Activated T-cell treated with anti-CD3 and anti-CD28 coated beads, Interleukin-2, amount 50 U/mL, for 24 hours (primary cell): ENCODE results near the gene RELN.

Experiments
- DNase-seq: peaks from one replicate; pipeline ENCODE4 v3.0.0-alpha.2; 2020
- H3K27ac Mint-ChIP-seq: 2 replicates; pipeline ENCODE4 v1.8.0; 2020; ENCODE audit warnings: mild to moderate bottlenecking, mixed read lengths
- H3K27me3 Mint-ChIP-seq: 2 replicates; pipeline ENCODE4 v1.8.0; 2020; ENCODE audit warnings: mixed read lengths
- H3K36me3 Mint-ChIP-seq: 2 replicates; pipeline ENCODE4 v1.8.0; 2020; ENCODE audit warnings: low read depth, mixed read lengths
- H3K4me1 Mint-ChIP-seq: 2 replicates; pipeline ENCODE4 v1.8.0; 2020; ENCODE audit warnings: low read depth, mixed read lengths
- H3K4me3 Mint-ChIP-seq: 2 replicates; pipeline ENCODE4 v1.8.0; 2020; ENCODE audit warnings: mild to moderate bottlenecking, moderate library complexity, mixed read lengths
- H3K9me3 Mint-ChIP-seq: 2 replicates; pipeline ENCODE4 v1.8.0; 2020; ENCODE audit warnings: mixed read lengths

The RELN gene

DNA sequence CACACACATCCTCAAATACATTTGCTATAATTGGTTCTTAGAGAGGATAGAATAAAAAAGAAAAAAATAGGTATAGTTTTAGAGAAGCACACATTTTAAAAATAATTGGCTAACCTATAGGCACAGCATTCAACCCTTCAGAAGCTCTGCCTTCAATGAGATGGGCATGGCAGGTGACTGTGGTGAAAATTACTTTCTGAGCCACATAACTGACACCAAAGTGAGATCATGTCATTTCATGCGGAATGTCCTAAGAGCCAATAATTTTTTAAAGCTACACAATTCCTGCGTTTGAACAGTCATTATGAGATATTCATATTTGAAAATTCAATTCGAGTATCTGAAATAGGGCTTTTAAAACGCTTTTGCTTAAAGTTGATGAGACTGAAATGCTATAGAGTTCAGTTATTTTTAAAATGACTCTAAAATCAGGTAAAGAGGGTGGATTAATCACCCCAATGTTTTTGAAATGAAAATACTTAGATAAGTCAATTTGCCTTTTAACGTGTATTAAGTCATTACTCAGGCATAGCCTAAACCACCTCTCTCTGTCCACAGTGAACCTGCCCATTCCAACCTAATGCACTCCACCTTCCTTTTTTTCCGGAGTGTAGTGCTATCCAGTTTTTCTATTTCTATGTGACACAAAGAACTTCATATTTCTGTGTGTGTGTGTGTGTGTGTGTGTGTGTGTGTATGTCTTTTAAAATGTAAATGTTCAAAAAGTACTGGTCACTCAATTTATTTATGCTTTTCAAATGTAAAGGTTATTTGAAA lies 6.1 kb downstream of the RELN start:
- DNase-seq = no peak
- no peaks in the 10 kb centered on the region for H3K9me3 Mint-ChIP-seq
- no peaks in the 10 kb centered on the region for H3K36me3 Mint-ChIP-seq
- H3K27ac Mint-ChIP-seq = no peak overlapping the region
- H3K4me3 Mint-ChIP-seq = no peak overlapping the region
- H3K4me1 Mint-ChIP-seq = no peaks in the 10 kb centered on the region
- H3K27me3 Mint-ChIP-seq = peaks cover 28% of the 10 kb centered on the region

GRCh38 chr7:103981003-103981423 lies 8.4 kb downstream of the RELN start:
- no peak overlapping the region for H3K4me3 Mint-ChIP-seq
- H3K27ac Mint-ChIP-seq = no peak overlapping the region
- H3K36me3 Mint-ChIP-seq = no peaks in the 10 kb centered on the region
- no peaks in the 10 kb centered on the region for H3K4me1 Mint-ChIP-seq
- no peaks in the 10 kb centered on the region for H3K9me3 Mint-ChIP-seq
- peaks cover 11% of the 10 kb centered on the region for H3K27me3 Mint-ChIP-seq
- no peak for DNase-seq

- Mint-ChIP-seq H3K27me3 (peaks cover 2% of the 10 kb centered on the region), H3K36me3 (no peaks in the 10 kb centered on the region), H3K27ac (no peak overlapping the region), H3K4me1 (no peaks in the 10 kb centered on the region), H3K4me3 (no peak overlapping the region), H3K9me3 (no peaks in the 10 kb centered on the region)
- no peak for DNase-seq
Observed at GRCh38 chr7:103972779-103973434, 16.6 kb downstream of the RELN start.

DNA sequence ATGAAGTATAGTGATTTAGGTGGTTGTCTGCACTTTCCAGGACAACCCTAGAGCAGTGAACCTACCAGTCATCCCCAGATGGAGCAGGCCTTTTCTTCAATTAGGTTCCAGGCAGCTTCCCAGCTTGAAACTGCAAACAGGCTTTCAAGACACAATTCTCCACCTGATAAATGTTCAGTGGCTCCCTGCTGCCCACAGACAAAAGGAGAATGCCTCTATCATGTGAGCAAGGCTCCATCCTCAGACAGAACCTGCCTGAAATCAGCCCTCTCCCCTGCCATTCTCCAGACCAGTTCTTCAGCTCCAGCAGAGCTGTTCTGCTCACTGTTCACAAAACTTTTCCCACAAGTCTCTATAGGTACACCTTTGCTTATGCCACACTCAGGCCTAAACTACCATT lies 22.1 kb downstream of the RELN start:
- no peaks in the 10 kb centered on the region for H3K9me3 Mint-ChIP-seq
- no peaks in the 10 kb centered on the region for H3K36me3 Mint-ChIP-seq
- peaks cover 4% of the 10 kb centered on the region for H3K27me3 Mint-ChIP-seq
- no peak for DNase-seq
- no peak overlapping the region for H3K27ac Mint-ChIP-seq
- no peaks in the 10 kb centered on the region for H3K4me1 Mint-ChIP-seq
- no peak overlapping the region for H3K4me3 Mint-ChIP-seq

GRCh38 chr7:103966593-103967277 lies 22.7 kb downstream of the RELN start:
- no peak overlapping the region for H3K4me3 Mint-ChIP-seq
- H3K9me3 Mint-ChIP-seq = no peaks in the 10 kb centered on the region
- H3K27ac Mint-ChIP-seq = no peak overlapping the region

GRCh38 chr7:103964269-103964668 lies 25.2 kb downstream of the RELN start:
- no peak for DNase-seq
- Mint-ChIP-seq H3K27me3 (peaks cover 11% of the 10 kb centered on the region), H3K4me1 (no peaks in the 10 kb centered on the region), H3K4me3 (no peak overlapping the region), H3K36me3 (no peaks in the 10 kb centered on the region), H3K9me3 (no peaks in the 10 kb centered on the region), H3K27ac (no peak overlapping the region)

More at GRCh38 chr7:103966593-103967277, 22.7 kb downstream of the RELN start:
- DNase-seq = no peak
- H3K27me3 Mint-ChIP-seq = peaks cover 8% of the 10 kb centered on the region
- H3K36me3 Mint-ChIP-seq = no peaks in the 10 kb centered on the region
- H3K4me1 Mint-ChIP-seq = no peaks in the 10 kb centered on the region

GRCh38 chr7:103962070-103962469 lies 27.4 kb downstream of the RELN start:
- DNase-seq = no peak
- Mint-ChIP-seq H3K4me1 (peaks cover 4% of the 10 kb centered on the region), H3K36me3 (no peaks in the 10 kb centered on the region), H3K27ac (no peak overlapping the region), H3K9me3 (no peaks in the 10 kb centered on the region), H3K4me3 (no peak overlapping the region), H3K27me3 (peaks cover 14% of the 10 kb centered on the region)

- Mint-ChIP-seq H3K27me3 (peaks cover 26% of the 10 kb centered on the region), H3K4me1 (peaks cover 4% of the 10 kb centered on the region), H3K36me3 (no peaks in the 10 kb centered on the region), H3K27ac (no peak overlapping the region), H3K9me3 (no peaks in the 10 kb centered on the region), H3K4me3 (no peak overlapping the region)
- no peak for DNase-seq
Observed at GRCh38 chr7:103958284-103958818, 31.1 kb downstream of the RELN start.

GRCh38 chr7:103955985-103956384 lies 33.5 kb downstream of the RELN start:
- peaks cover 22% of the 10 kb centered on the region for H3K27me3 Mint-ChIP-seq
- H3K4me3 Mint-ChIP-seq = no peak overlapping the region
- H3K27ac Mint-ChIP-seq = no peak overlapping the region
- H3K9me3 Mint-ChIP-seq = no peaks in the 10 kb centered on the region
- H3K4me1 Mint-ChIP-seq = peaks cover 4% of the 10 kb centered on the region
- no peak for DNase-seq
- no peaks in the 10 kb centered on the region for H3K36me3 Mint-ChIP-seq

DNA sequence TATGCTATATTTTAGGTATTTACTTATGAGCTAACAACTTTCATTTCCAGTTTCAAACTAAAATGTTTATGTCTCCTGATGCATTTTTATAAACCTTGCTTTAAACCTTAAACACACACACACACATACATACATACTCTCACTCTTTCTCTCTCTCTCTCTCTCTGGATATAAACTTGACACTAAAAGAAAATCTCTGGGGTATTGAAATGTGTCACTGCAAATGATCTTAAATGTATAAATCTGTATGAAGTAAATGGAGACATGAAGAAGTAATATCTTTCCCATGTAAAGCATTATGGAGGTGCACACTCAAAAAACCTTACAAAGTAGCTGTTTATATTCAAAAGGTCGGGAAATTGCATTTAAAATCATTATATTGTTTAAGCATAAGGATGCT lies 37.0 kb downstream of the RELN start:
- H3K27me3 Mint-ChIP-seq = peaks cover 16% of the 10 kb centered on the region
- no peak for DNase-seq
- no peaks in the 10 kb centered on the region for H3K4me1 Mint-ChIP-seq
- H3K9me3 Mint-ChIP-seq = no peaks in the 10 kb centered on the region
- H3K27ac Mint-ChIP-seq = no peak overlapping the region
- no peak overlapping the region for H3K4me3 Mint-ChIP-seq
- no peaks in the 10 kb centered on the region for H3K36me3 Mint-ChIP-seq

- H3K36me3 Mint-ChIP-seq = no peaks in the 10 kb centered on the region
- no peaks in the 10 kb centered on the region for H3K4me1 Mint-ChIP-seq
- DNase-seq = no peak
- no peaks in the 10 kb centered on the region for H3K9me3 Mint-ChIP-seq
- H3K4me3 Mint-ChIP-seq = no peak overlapping the region
- peaks cover 13% of the 10 kb centered on the region for H3K27me3 Mint-ChIP-seq
- H3K27ac Mint-ChIP-seq = no peak overlapping the region
Observed at GRCh38 chr7:103951311-103951710, 38.1 kb downstream of the RELN start.

- Mint-ChIP-seq H3K27me3 (peaks cover 5% of the 10 kb centered on the region), H3K27ac (no peak overlapping the region), H3K4me3 (no peak overlapping the region), H3K4me1 (no peaks in the 10 kb centered on the region), H3K9me3 (no peaks in the 10 kb centered on the region), H3K36me3 (no peaks in the 10 kb centered on the region)
- no peak for DNase-seq
Observed at GRCh38 chr7:103949374-103949773, 40.1 kb downstream of the RELN start.

- Mint-ChIP-seq H3K9me3 (no peaks in the 10 kb centered on the region), H3K27me3 (peaks cover 4% of the 10 kb centered on the region), H3K27ac (no peak overlapping the region), H3K36me3 (no peaks in the 10 kb centered on the region), H3K4me1 (no peaks in the 10 kb centered on the region), H3K4me3 (no peak overlapping the region)
- no peak for DNase-seq
Observed at GRCh38 chr7:103947026-103947655, 42.3 kb downstream of the RELN start.

DNA sequence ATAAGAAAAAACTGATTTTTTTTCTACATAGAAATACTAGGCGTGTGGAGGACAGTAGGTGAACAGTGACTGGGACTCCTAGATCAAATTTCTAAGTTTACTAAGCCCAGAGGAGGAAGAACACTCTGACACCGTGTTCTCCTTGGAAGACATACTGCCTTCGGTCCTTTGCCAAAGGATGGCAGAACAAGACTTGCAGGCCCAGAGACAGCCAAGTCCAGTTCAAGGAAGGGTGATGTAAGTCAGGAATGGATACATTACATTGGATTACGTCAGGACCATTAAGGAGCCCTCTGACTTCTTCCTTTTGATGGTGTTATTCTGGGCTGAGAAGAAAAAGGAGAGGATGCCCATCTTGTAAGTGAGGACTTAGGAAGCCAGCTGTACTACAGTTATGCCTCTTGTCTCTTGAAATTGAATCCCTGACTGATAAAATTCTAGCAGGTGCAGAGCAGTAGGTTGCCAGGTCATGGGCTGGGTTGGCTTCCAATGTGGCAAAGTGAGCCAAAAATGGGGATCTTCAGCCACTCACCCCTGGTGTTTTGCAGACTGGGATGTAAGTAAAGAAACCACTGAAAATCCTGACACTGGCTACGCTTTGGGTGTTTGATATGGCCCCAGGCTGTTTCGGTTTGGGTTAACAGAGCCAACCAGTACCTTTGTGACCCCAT lies 45.1 kb downstream of the RELN start:
- Mint-ChIP-seq H3K27ac (no peak overlapping the region), H3K4me1 (no peaks in the 10 kb centered on the region), H3K27me3 (peaks cover 15% of the 10 kb centered on the region), H3K36me3 (no peaks in the 10 kb centered on the region), H3K9me3 (no peaks in the 10 kb centered on the region), H3K4me3 (no peak overlapping the region)
- no peak for DNase-seq
